ENCODE results near the gene ZNF32.
"Not testable (repeated sequence)": the region's sequence is repeated elsewhere in the genome, so short reads cannot be mapped to it uniquely, and the experiment has no call there.

The ZNF32 gene

DNA sequence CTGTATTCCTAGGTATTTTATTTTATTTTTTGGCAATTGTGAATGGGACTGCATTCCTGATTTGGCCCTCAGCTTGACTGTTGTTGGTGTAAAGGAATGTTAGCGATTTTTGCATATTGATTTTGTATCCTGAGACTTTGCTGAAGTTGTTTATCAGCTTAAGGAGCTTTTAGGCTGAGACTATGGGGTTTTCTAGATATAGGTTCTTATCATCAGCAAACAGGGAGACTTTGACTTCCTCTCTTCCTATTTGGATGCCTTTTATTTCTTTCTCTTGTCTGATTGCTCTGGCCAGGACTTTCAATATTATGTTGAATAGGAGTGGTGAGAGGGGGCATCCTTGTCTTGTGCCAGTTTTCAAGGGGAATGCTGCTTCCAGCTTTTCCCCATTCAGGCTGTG lies 12.9 kb downstream of the ZNF32 start:
- not testable (repeated sequence) for DNase-seq (ENCODE audit: low read depth, low spot score)

GRCh38 chr10:43628956-43629355 lies 19.7 kb downstream of the ZNF32 start:
- DNase-seq (ENCODE audit: low read depth, low spot score): no peak

GRCh38 chr10:43627942-43628341 lies 20.7 kb downstream of the ZNF32 start:
- no peak for DNase-seq (ENCODE audit: low read depth, low spot score)

DNA sequence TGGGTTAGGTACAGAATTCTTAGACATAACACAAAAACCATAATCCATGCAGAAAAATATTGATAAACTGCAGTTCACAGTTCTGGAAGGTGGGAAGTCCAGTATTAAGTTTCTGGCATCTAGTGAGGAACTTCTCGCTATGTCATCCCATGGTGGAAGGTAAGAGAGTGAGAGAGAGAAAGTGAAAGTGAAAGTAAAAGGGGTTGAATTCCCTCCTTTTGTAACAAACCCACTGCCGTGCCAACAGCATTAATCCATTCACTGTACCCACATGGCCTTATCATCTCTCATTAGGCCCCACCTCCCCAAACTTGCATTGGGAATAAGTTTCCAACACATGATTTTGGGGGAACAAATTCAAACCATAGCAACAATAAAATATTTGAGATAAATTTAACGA lies 25.3 kb downstream of the ZNF32 start:
- DNase-seq (ENCODE audit: low read depth, low spot score): peak; percentile 50

DNA sequence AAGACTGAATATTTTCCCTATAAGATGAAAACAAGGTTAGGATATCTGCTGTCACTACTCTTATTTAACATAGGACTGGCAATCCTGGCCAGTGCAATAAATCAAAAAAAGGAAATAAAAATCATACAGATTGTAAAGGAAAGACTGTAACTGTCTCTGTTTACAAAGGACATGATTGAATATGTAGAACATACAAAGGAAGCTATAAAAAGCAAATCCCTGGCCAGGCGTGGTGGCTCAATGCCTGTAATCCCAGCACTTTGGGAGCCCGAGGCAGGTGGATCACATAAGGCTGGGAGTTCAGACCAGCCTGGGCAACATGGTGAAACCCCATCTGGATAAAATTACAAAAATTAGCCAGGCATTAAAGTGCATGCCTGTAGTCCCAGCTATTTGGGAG lies 26.6 kb downstream of the ZNF32 start:
- DNase-seq (ENCODE audit: low read depth, low spot score): no peak

GRCh38 chr10:43619368-43619767 lies 29.3 kb downstream of the ZNF32 start:
- no peak for DNase-seq (ENCODE audit: low read depth, low spot score)

DNA sequence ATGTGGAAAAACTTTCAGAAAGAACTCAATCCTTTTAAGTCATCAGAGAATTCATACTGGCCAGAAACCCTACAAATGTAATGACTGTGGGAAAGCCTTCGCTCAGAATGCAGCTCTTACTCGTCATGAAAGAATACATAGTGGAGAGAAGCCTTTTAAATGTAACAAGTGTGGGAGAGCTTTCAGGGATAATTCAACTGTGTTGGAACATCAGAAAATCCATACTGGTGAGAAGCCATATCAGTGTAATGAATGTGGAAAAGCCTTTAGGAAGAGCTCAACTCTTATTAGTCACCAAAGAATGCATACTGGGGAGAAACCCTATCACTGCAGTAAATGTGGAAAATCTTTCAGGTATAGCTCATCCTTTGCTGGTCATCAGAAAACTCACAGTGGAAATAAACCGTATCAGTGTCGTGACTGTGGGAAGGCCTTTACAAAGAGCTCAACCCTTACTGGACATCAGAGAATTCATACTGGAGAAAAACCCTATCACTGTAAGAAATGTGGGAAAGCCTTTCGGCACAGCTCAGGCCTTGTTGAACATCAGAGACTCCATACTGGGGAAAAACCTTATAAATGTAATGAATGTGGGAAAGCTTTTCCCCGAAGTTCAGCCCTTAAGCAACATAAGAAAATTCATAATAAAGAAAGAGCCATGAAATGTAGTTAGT lies 31.8 kb downstream of the ZNF32 start:
- no peak for DNase-seq (ENCODE audit: low read depth, low spot score)

- DNase-seq (ENCODE audit: low read depth, low spot score): peak; percentile 24
These were observed 38.0 kb downstream of the ZNF32 start for GRCh38 chr10:43610636-43611035.

DNA sequence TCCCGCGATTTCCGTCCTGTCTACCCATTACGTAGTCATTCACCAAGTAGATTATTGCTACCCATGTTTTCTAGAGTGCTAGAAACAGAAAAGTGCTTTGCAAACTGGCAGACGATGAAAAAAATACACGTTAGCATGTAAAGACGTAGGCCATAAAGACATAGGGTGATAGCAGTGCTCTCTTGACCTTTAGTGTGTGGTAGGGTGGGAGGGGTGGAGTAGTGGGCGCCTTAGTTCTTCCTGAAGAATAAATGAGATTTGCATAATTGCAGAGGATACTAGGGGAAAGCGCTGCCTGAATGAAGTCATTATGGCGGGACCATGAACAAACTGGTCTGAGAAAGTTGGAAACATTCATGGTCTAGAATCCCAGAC lies 41.5 kb downstream of the ZNF32 start:
- DNase-seq (ENCODE audit: low read depth, low spot score): no peak

GRCh38 chr10:43606323-43607198 lies 42.1 kb downstream of the ZNF32 start, which contains the start of gene ZNF485:
Gene ZNF485 (plus strand): TSS chr10:43606438. CDS start chr10:43607051, 613 bp downstream.
- peak; percentile 87 for DNase-seq (ENCODE audit: low read depth, low spot score)

GRCh38 chr10:43605850-43606322 lies 42.8 kb downstream of the ZNF32 start:
- no peak for DNase-seq (ENCODE audit: low read depth, low spot score)

DNA sequence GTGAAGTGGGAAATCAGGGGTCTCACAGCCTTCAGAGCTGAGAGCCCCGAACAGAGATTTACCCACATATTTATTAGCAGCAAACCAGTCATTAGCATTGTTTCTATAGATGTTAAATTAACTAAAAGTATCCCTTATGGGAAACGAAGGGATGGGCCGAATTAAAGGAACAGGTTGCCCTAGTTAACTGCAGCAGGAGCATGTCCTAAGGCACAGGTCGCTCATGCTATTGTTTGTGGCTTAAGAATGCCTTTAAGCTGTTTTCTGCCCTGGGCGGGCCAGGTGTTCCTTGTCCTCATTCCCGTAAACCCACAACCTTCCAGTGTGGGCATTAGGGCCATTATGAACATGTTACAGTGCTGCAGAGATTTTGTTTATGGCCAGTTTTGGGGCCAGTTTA lies 47.1 kb downstream of the ZNF32 start:
- not testable (repeated sequence) for DNase-seq (ENCODE audit: low read depth, low spot score)

GRCh38 chr10:43599333-43599732 lies 49.3 kb downstream of the ZNF32 start:
- DNase-seq (ENCODE audit: low read depth, low spot score): no peak

DNA sequence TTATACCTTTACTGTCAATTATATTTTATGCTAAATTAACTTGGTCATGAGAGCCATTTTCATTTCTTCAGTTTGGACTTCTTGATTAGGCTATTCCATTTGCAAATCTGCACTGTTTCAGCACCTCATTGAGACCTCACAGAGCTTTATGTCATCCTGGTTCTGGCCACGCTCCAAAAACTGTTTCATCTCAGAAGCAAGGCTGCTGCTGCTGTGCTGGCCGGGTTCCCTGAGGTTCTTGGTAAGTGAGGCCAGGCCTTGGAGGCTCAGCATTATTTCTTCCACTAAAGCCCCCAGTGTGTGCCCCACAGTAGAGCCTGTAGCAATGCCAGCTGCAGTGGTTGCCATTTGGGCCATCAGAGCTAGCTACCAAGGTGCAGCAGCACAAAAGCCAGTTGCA lies 50.2 kb downstream of the ZNF32 start:
- DNase-seq (ENCODE audit: low read depth, low spot score): peak; percentile 20

DNA sequence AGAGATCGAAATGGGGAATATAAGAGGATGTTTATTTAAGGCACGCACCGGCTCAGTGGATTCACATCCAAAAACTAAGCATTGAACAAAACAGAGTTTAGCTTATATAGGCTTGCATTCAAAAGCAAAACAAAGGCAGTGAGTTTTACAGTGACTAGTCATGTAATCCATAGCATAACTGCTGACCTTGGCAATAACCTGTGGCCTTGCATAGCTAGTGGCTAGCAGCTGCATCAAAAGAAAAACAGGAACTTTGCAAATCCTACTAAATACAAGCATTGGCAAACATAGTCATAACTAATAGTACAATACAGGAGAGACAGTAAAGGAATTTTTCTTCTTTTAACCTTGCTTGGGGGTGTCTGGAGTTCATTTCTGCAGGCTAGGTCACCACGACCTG lies 52.1 kb downstream of the ZNF32 start:
- DNase-seq (ENCODE audit: low read depth, low spot score): no peak

DNA sequence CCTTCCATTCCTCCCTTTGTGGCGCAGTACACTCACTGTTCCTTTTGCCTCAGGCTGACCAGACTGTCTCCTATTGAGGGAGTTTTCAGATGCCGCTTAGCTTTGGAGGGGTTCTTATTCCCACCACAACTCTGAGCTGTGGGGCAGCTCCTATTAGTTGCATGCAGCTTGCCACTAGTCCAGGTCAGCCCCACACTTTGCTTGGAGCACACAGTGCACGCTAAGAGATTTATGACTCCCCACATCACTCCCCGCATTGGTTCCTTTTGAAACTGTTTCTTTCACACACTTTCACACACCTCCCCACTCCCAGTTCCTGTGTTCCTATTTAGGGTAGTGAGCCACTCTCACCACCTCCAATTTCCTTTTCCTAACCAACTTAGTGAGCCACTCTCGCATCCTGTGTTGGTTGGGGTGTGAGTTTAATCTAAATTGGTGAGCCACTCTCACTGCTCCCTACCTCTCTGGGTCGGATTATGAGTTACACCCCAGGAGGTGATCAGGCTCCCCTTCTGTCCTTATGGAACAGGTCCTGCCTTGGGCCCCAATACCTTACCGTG lies 52.9 kb downstream of the ZNF32 start:
- no peak for DNase-seq (ENCODE audit: low read depth, low spot score)

- peak; percentile 41 for DNase-seq (ENCODE audit: low read depth, low spot score)
These were observed 53.6 kb downstream of the ZNF32 start for GRCh38 chr10:43594944-43595589.
